Mesothelial cell of epicardium (in vitro differentiated cells): ENCODE results near the gene URB1. TPM values are rescaled to one million over a fixed set of nuclear protein-coding genes. Genes with fewer than 3 reads are reported as not detected.
"Not testable (repeated sequence)": the region's sequence is repeated elsewhere in the genome, so short reads cannot be mapped to it uniquely, and the experiment has no call there.

Source experiments
- DNase-seq, 2 experiments: peaks; one replicate each; pipeline ENCODE4 v3.0.0; 2021; ENCODE audit warnings: low spot score in 2 of 2; ENCODE audit not compliant: unreplicated experiment in 2 of 2
- H3K27ac Mint-ChIP-seq: 2 replicates; pipeline ENCODE4 v1.8.0; 2021; ENCODE audit warnings: mixed read lengths
- H3K27me3 Mint-ChIP-seq: 2 replicates; pipeline ENCODE4 v1.8.0; 2021; ENCODE audit warnings: low read depth, mixed read lengths
- H3K36me3 Mint-ChIP-seq: 2 replicates; pipeline ENCODE4 v1.8.0; 2021; ENCODE audit warnings: mixed read lengths
- H3K4me1 Mint-ChIP-seq: 2 replicates; pipeline ENCODE4 v1.8.0; 2021; ENCODE audit warnings: mixed read lengths
- H3K4me3 Mint-ChIP-seq: 2 replicates; pipeline ENCODE4 v1.8.0; 2021; ENCODE audit warnings: mild to moderate bottlenecking, moderate library complexity, mixed read lengths
- H3K9me3 Mint-ChIP-seq: 2 replicates; pipeline ENCODE4 v1.8.0; 2021; ENCODE audit warnings: mixed read lengths
- CTCF ChIP-seq: fragments of 200-600 bp; sonication (generic); IDR thresholded peaks from one replicate; pipeline ENCODE4 v1.5.0; 2021; ENCODE audit warnings: antibody characterized with exemption; ENCODE audit not compliant: unreplicated experiment
- total RNA-seq: library from RNA; stranded (reverse); gene quantifications from 3 replicates; pipeline ENCODE4 v1.2.1, GENCODE V29; 2021

Gene URB1
- total RNA-seq, 1 donor from 2014 or later: 21.8 TPM

DNA sequence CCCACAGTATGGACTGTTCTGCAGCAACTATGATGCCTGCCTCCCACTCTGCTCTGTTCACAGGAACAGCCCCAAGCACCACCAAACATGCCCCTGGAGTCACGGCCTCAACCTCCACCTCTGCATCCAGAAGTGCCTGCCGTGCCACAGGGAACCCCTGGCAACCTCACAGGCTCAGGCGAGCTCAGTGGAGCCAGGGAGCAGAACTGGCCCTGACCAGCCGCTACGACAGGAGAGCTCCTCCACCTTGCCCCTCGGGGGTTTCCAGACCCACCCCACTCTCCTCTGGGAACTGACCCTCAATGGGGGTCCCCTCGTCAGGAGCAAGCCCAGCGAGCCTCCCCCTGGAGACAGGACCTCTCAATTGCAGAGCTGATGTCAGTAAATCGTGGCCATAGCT, 81.2 kb downstream of the URB1 start:
- Mint-ChIP-seq H3K4me3 (no peak overlapping the region), H3K36me3 (peaks cover 12% of the 10 kb centered on the region), H3K4me1 (no peaks in the 10 kb centered on the region), H3K27ac (no peak overlapping the region), H3K27me3 (no peaks in the 10 kb centered on the region), H3K9me3 (no peaks in the 10 kb centered on the region)
- no peak for TF ChIP-seq CTCF
- peak in 1 of 2 experiments; percentile 24 for DNase-seq

- not testable (repeated sequence) for H3K4me3 Mint-ChIP-seq, H3K9me3 Mint-ChIP-seq, H3K27me3 Mint-ChIP-seq, H3K27ac Mint-ChIP-seq, H3K4me1 Mint-ChIP-seq
- peaks cover 12% of the 10 kb centered on the region for H3K36me3 Mint-ChIP-seq
- peak in 1 of 2 experiments; percentile 7 for DNase-seq
Measured at GRCh38 chr21:32310976-32311375, 81.8 kb downstream of the URB1 start.

GRCh38 chr21:32309906-32310460, 82.8 kb downstream of the URB1 start:
- peak in 1 of 2 experiments; percentile 13 for DNase-seq
- Mint-ChIP-seq H3K27me3 (no peaks in the 10 kb centered on the region), H3K4me1 (no peaks in the 10 kb centered on the region), H3K27ac (no peak overlapping the region), H3K9me3 (no peaks in the 10 kb centered on the region), H3K4me3 (no peak overlapping the region), H3K36me3 (peaks cover 12% of the 10 kb centered on the region)
- no peak for TF ChIP-seq CTCF

DNA sequence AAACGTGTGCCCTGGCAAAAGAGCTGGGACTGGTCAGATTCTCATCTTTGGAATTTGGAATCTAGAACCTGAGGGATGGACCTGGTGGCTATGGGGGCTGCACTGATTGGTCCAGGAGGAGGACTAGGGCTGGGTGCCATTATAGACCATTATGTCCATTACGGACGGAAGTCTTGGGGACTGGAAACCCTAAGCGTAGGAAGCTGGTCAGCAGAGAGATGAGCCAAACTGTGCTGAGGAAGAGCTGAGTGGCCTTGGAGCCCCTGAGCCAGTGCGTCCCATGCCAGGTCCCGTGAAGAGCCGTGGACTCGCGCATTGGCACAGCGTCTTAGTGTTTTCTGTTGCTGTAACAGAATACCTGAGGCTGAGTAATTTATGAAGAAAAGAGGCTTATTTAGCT, 84.1 kb downstream of the URB1 start:
- Mint-ChIP-seq H3K27me3 (no peaks in the 10 kb centered on the region), H3K9me3 (no peaks in the 10 kb centered on the region)
- peak in 1 of 2 experiments; percentile 20 for DNase-seq

GRCh38 chr21:32307706-32308105, 85.1 kb downstream of the URB1 start:
- H3K36me3 Mint-ChIP-seq: peaks cover 6% of the 10 kb centered on the region
- no peak overlapping the region for H3K4me3 Mint-ChIP-seq
- DNase-seq: no peak
- H3K27me3 Mint-ChIP-seq: no peaks in the 10 kb centered on the region
- H3K9me3 Mint-ChIP-seq: no peaks in the 10 kb centered on the region
- no peak for TF ChIP-seq CTCF
- no peaks in the 10 kb centered on the region for H3K4me1 Mint-ChIP-seq
- H3K27ac Mint-ChIP-seq: no peak overlapping the region

More for the DNA sequence above, 84.1 kb downstream of the URB1 start:
- H3K27ac Mint-ChIP-seq: no peak overlapping the region
- no peak for TF ChIP-seq CTCF
- H3K36me3 Mint-ChIP-seq: peaks cover 6% of the 10 kb centered on the region
- no peak overlapping the region for H3K4me3 Mint-ChIP-seq
- no peaks in the 10 kb centered on the region for H3K4me1 Mint-ChIP-seq

DNA sequence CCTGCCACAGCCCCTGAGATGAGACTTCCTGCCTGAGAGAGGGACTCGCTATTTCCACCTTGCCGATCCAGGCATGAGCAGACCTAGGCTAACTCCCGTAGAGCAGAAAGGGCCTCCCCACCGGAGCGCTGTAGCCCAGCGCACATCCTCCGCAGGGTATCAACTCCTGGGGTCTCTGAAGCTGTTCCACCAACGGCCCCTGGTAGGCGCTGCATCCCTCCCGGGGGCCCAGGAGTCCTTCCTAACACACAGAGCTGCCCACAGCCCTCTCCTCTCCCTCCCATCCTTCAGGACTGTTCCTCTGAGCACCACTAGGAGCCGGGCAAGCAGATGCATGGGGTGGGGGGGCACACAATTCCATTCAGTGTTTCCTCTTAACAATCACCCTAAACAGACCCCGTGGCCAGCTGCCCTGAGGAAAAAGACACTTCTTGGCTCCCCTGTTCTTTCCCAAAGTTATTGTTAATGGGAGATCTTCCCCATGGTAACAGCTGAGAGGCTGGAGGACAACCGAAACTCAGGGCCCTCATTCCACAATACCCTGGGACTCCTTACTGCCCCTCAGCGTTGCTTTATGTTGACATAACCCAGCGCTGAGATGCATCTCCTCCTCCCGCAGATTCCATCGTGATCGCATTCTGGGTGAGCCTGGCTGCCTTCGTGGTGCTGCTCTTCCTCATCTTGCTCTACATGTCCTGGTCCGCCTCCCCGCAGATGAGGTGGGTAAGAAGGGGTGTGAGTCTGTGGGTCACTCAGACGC, 86.6 kb downstream of the URB1 start:
- Mint-ChIP-seq H3K36me3 (peaks cover 12% of the 10 kb centered on the region), H3K9me3 (no peaks in the 10 kb centered on the region), H3K27me3 (no peaks in the 10 kb centered on the region), H3K4me1 (no peaks in the 10 kb centered on the region), H3K4me3 (no peak overlapping the region), H3K27ac (no peak overlapping the region)
- peak in 1 of 2 experiments; percentile 38 for DNase-seq
- TF ChIP-seq CTCF: no peak
